AG09319 (cell line): Measurements from ENCODE around the gene KRT81.
"Not testable (repeated sequence)": the region's sequence is repeated elsewhere in the genome, so short reads cannot be mapped to it uniquely, and the experiment has no call there.

Experiments
- DNase-seq: peaks from one replicate; pipeline ENCODE4 v3.0.0-alpha.2; 2010; ENCODE audit warnings: low read depth; ENCODE audit errors: extremely low read depth
- TF ChIP-seq, protein P1 (sequence below): IDR thresholded peaks from 2 replicates; pipeline ENCODE4 v1.5.1; 2011; ENCODE audit warnings: low read depth, mild to moderate bottlenecking, inconsistent platforms, low read length, moderate library complexity

KRT81 gene

DNA sequence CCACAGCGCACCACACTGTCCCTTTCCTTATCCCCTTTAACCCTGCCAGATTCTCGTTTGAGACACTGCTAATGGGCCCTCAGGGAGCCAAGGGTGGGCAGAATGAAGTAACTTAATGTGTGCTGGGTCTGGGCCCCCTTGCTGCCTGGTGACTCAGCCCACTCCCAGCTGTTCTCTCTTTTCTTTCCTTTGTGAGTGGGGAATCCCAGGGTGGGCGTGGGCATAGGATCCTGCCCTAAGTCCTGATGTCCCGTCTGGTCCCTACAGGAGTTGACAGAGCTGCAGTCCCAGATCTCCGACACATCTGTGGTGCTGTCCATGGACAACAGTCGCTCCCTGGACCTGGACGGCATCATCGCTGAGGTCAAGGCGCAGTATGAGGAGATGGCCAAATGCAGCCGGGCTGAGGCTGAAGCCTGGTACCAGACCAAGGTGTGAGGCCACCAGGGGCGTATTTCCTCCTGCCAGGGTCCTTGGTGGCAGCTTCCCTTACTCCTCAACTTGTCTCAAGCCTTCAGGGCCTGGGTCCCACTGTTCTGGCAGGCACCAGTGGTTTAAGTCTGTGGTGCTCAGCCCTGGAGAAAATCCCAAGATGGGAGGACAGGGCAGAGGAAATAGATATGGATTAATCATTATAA, 50.0 kb downstream of the KRT81 start:
- DNase-seq, result no peak
- TF ChIP-seq, protein P1, sequence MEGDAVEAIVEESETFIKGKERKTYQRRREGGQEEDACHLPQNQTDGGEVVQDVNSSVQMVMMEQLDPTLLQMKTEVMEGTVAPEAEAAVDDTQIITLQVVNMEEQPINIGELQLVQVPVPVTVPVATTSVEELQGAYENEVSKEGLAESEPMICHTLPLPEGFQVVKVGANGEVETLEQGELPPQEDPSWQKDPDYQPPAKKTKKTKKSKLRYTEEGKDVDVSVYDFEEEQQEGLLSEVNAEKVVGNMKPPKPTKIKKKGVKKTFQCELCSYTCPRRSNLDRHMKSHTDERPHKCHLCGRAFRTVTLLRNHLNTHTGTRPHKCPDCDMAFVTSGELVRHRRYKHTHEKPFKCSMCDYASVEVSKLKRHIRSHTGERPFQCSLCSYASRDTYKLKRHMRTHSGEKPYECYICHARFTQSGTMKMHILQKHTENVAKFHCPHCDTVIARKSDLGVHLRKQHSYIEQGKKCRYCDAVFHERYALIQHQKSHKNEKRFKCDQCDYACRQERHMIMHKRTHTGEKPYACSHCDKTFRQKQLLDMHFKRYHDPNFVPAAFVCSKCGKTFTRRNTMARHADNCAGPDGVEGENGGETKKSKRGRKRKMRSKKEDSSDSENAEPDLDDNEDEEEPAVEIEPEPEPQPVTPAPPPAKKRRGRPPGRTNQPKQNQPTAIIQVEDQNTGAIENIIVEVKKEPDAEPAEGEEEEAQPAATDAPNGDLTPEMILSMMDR, result no peak

DNA sequence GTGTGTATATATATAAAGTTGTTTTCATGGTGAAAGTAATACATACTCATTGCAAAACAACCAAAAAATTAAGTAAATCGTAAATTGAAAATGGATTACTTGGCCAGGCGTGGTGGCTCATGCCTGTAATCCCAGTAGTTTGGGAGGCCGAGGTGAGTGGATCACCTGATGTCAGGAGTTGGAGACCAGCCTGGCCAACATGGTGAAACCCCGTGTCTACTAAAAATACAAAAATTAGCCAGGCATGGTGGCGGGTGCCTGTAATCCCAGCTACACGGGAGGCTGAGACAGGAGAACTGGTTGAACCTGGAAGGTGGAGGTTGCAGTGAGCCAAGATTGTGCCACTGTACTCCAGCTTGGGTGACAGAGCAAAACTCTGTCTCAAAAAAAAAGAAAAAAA, 51.1 kb downstream of the KRT81 start:
- DNase-seq, result not testable (repeated sequence)

DNA sequence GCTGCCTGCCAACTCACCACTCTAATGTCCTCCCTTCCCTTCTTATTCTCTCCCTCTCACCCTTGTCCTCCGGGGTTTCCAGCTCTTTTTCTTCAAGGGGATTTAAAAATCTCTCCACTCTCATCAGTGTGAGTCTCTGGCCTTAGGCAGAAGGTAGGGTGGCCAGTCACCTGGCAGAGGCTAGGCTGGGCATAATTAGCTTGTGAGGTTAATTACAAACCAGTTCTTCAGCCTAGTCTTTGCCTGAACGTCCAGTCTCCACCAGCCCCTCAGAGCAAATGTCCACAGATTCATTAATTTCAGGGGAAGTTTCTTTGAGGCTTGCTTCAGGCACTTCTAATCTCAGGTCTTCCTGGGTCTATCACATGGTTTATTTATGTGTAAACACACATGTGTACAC, 51.6 kb downstream of the KRT81 start:
- TF ChIP-seq, protein P1, result no peak
- no peak for DNase-seq

DNA sequence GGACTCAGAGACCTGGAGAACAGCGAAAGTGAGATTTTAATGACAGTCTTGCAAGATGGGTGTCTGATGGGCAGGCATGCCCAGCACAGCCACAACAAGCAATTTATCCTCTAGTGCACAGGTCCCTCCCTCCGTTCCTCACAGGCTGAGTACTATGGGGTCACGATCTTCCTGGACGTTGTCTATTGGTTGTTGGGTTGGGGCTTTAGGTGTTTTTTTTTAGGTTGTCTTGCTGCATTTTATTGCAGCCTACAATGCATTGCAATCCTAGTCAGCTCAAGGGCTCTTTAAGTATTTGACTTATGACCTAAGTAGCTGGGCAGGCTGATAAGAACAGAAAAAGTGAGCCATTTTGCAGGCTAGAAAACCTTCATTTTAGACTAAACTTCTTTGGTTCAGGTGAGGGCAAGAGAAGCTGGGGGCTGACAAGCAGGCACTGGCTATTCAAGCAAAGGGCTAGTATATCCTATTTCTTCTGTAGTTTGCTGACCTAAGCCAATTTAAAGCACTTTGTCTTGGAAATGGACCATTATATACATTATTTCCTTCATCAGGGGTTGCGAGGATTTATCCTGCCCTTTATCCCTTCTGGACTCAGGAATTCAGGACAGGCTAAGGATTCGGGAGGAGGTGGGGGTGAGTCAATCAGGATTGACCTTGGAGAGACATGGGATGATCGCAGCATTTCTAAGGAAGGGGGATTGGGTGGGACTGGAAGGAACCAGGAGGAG, 52.3 kb downstream of the KRT81 start:
- TF ChIP-seq, protein P1, result no peak
- DNase-seq, result no peak

DNA sequence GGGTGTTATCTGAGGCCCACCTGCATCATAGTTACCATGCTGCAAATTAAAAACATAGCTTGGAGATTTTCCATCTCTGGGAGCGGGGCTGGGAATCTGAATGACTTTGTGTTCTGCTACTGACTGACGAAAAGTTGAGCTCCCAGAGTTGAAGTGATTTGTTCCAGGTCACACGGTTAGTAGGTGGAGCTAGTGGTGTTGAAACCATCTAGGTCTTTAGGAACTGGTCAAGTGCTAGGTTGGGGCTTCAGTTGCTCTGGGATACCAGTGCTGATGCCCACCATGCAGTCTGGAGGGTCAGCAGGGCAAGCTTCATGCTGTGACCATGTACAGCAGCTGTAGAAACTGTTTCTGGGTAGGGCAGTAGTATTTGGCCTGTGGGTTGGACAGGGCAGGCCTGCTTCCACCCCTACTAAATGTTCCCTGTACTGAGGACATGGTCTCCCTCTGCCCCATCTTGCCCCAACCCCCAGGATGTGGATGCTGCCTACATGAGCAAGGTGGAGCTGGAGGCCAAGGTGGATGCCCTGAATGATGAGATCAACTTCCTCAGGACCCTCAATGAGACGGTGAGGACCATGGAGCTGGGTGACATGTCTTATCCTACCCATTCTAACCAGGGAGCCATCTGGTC, 53.0 kb downstream of the KRT81 start:
- DNase-seq, result no peak
- TF ChIP-seq, protein P1, result no peak

DNA sequence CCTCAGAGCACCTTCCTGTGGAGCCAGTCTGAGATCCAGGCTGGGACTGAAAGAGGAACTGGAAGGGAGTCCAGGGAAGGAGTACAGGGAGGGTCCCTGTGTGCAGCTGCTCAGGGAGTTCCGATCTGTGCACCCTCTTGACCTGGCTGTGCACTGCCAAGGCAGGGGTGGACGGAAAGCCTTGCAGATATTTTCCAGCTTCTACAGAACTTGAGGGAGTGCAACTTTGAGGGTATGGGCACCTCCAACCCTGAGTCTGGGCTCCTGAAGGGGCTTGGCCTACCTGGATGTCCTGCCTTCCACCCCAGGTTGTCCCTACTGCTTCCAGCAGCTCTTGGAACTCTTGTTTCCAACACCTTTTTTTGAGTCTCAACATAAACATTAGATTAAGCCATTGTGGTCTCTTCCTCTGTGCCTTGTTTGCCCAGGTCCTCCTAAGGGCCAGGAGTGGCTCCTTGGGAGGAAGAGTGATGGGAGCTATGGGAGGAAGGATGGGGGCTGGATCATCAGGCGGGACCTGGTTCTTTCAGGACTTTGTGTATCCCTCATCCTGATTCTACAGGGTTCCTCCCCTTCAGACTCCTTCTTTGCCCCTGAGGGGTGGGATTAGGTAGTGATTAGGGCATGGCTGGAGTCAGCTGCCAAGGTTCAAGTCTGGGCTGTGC, 54.8 kb downstream of the KRT81 start:
- TF ChIP-seq, protein P1, result no peak

More for the DNA sequence above, 54.8 kb downstream of the KRT81 start:
- no peak for DNase-seq
